Esophagus squamous epithelium (tissue), 4 donors: ENCODE results near the gene FAM168A.

ENCODE experiments used
- POLR2A ChIP-seq, 4 donors: fragments of 450-650 bp; IDR thresholded peaks; one replicate each; pipeline ENCODE4 v1.6.1; 2017; ENCODE audit warnings: antibody characterized with exemption in 4 of 4, mild to moderate bottlenecking in 4 of 4, moderate library complexity in 3 of 4
- TF ChIP-seq, protein P1 (sequence below), 6 experiments: fragments of 450-650 bp in 4 of 6; fragments of 200-600 bp in 2 of 6; sonication (generic) in 2 of 6; IDR thresholded peaks; one replicate each; pipeline ENCODE4 v1.5.1; 2016 to 2019; ENCODE audit warnings: antibody characterized with exemption in 6 of 6, mild to moderate bottlenecking in 4 of 6, moderate library complexity in 4 of 6

DNA sequence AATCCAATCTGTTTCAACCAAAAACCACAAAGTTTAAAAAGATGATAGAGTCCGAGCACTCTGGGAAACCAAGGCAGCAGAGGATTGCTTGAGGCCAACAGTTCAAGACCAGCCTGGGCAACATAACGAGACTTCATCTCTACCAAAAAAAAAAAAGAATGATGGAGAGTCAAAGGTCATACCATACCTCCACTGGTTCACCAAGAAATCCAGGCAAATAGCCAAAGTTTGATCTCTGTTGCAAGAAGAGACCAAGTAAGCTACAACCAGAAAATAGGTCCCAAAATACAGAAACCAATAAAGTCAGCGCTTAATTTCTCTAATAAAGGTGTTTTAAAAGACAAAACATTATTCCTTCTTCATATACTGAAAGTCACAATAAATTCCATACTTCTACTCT, 13.1 kb downstream of the FAM168A start:
- TF ChIP-seq POLR2A (IDR thresholded peaks at IDR 0.05) = no peak
- TF ChIP-seq, protein P1, sequence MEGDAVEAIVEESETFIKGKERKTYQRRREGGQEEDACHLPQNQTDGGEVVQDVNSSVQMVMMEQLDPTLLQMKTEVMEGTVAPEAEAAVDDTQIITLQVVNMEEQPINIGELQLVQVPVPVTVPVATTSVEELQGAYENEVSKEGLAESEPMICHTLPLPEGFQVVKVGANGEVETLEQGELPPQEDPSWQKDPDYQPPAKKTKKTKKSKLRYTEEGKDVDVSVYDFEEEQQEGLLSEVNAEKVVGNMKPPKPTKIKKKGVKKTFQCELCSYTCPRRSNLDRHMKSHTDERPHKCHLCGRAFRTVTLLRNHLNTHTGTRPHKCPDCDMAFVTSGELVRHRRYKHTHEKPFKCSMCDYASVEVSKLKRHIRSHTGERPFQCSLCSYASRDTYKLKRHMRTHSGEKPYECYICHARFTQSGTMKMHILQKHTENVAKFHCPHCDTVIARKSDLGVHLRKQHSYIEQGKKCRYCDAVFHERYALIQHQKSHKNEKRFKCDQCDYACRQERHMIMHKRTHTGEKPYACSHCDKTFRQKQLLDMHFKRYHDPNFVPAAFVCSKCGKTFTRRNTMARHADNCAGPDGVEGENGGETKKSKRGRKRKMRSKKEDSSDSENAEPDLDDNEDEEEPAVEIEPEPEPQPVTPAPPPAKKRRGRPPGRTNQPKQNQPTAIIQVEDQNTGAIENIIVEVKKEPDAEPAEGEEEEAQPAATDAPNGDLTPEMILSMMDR (IDR thresholded peaks at IDR 0.05) = no peak
